ENCODE results near the gene BEND5.

DNA sequence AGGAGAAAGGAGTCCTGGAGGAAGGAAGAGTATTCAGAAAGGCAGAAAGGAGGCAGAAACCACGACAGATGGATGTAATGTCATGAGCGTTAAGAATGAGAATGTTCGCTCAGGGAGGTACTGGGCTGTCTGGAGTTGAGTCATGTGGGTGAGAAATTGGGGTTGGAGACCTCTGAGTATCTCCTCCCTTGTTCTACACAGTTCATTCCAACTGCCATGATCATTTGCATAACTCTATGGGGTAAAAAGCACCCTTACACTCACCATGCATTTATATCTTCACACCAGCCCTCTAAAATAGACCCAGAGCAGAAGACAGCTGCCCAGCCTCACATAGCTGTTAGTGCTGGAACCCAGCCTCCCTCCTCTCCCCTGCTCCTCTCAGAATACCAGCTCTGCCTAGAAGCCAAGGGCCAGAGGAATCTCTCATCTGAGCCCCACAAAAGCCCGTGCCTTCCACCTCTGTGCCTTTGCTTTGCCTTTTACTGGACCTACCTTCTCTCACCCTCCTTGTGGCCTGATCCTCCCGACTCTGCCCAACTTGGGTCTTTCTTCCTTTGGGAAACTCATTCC lies 85.2 kb downstream of the BEND5 start:
- TF ChIP-seq POLR2AphosphoS5 (IDR thresholded peaks at IDR 0.05): no peak
- TF ChIP-seq, protein P1, sequence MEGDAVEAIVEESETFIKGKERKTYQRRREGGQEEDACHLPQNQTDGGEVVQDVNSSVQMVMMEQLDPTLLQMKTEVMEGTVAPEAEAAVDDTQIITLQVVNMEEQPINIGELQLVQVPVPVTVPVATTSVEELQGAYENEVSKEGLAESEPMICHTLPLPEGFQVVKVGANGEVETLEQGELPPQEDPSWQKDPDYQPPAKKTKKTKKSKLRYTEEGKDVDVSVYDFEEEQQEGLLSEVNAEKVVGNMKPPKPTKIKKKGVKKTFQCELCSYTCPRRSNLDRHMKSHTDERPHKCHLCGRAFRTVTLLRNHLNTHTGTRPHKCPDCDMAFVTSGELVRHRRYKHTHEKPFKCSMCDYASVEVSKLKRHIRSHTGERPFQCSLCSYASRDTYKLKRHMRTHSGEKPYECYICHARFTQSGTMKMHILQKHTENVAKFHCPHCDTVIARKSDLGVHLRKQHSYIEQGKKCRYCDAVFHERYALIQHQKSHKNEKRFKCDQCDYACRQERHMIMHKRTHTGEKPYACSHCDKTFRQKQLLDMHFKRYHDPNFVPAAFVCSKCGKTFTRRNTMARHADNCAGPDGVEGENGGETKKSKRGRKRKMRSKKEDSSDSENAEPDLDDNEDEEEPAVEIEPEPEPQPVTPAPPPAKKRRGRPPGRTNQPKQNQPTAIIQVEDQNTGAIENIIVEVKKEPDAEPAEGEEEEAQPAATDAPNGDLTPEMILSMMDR (IDR thresholded peaks at IDR 0.05): no peak

Data from stomach (tissue), 4 donors.